ENCODE results near the gene CAPN9.

GRCh38 chr1:230770317-230770716, 23.1 kb downstream of the CAPN9 start:
- no peak for TF ChIP-seq CTCF (IDR thresholded peaks at IDR 0.05)
- TF ChIP-seq POLR2A (IDR thresholded peaks at IDR 0.05), result no peak

Measured in adrenal gland (tissue), 5 donors.